HepG2 (cell line): ENCODE results near the gene CD163. TPM values are rescaled to one million over a fixed set of nuclear protein-coding genes. Genes with fewer than 3 reads are reported as not detected.
A peak's percentile ranks its signal among the peaks of the same experiment; 100 is the strongest.

Experiments
- ATF2 ChIP-seq: sonication (generic); formaldehyde crosslinking; IDR thresholded peaks from 2 replicates; pipeline ENCODE4 v1.4.0; 2020; ENCODE audit warnings: missing genetic modification reagents
- CBX2 ChIP-seq, 2 experiments: fragments of 200-600 bp in 1 of 2; sonication (generic); formaldehyde crosslinking in 1 of 2; IDR thresholded peaks; 2 replicates each; pipeline versions ENCODE4 v1.7.0 to v1.8.1; 2018 to 2022; ENCODE audit warnings: low read depth in 2 of 2, low read length in 1 of 2, mild to moderate bottlenecking in 1 of 2, missing genetic modification reagents in 1 of 2
- ETV6 ChIP-seq: sonication (generic); formaldehyde crosslinking; conservative IDR thresholded peaks from 2 replicates; pipeline ENCODE4 v1.4.0; 2020; ENCODE audit warnings: missing genetic modification reagents
- FOSL2 ChIP-seq: sonication (generic); formaldehyde crosslinking; IDR thresholded peaks from 2 replicates; pipeline ENCODE4 v1.4.0; 2020; ENCODE audit warnings: missing genetic modification reagents
- FOXP1 ChIP-seq, 2 experiments: fragments of 450-650 bp in 1 of 2; IDR thresholded peaks; 2 replicates each; pipeline ENCODE4 v1.6.1; 2017 to 2018; ENCODE audit warnings: antibody characterized with exemption in 1 of 2
- GATAD2A ChIP-seq: IDR thresholded peaks from 2 replicates; pipeline ENCODE4 v1.6.1; 2016
- MIER2 ChIP-seq: IDR thresholded peaks from 2 replicates; pipeline ENCODE4 v1.6.1; 2016; ENCODE audit warnings: missing biosample characterization, missing genetic modification reagents
- NFE2L2 ChIP-seq: fragments of 150-350 bp; IDR thresholded peaks from 2 replicates; pipeline ENCODE4 v1.6.1; 2014; ENCODE audit warnings: low read length
- RARA ChIP-seq: IDR thresholded peaks from 2 replicates; pipeline ENCODE4 v1.6.1; 2016; ENCODE audit warnings: missing genetic modification reagents, missing compliant biosample characterization
- RBM39 ChIP-seq: fragments of 200-400 bp; formaldehyde crosslinking; IDR thresholded peaks from one replicate; pipeline ENCODE4 v1.6.1; 2018; ENCODE audit warnings: antibody characterized with exemption, mild to moderate bottlenecking, low read depth, low read length; ENCODE audit not compliant: poor library complexity, severe bottlenecking
- RXRA ChIP-seq: sonication (generic); formaldehyde crosslinking; IDR thresholded peaks from 2 replicates; pipeline ENCODE4 v1.5.1; 2020; ENCODE audit warnings: missing genetic modification reagents
- YEATS2 ChIP-seq: sonication (generic); formaldehyde crosslinking; IDR thresholded peaks from 2 replicates; pipeline ENCODE4 v1.4.0; 2020; ENCODE audit warnings: missing genetic modification reagents, borderline replicate concordance
- YY1 ChIP-seq: IDR thresholded peaks from 2 replicates; pipeline ENCODE4 v1.6.1; 2011; ENCODE audit warnings: low read length, low read depth, moderate library complexity, mild to moderate bottlenecking; ENCODE audit not compliant: insufficient read depth, insufficient replicate concordance
- ZBTB14 ChIP-seq: sonication (generic); formaldehyde crosslinking; IDR thresholded peaks from 2 replicates; pipeline ENCODE4 v1.4.0; 2020; ENCODE audit warnings: missing genetic modification reagents
- ZNF234 ChIP-seq: sonication (generic); formaldehyde crosslinking; conservative IDR thresholded peaks from 2 replicates; pipeline ENCODE4 v1.5.1; 2020; ENCODE audit warnings: mild to moderate bottlenecking, missing genetic modification reagents
- ZNF326 ChIP-seq: sonication (generic); formaldehyde crosslinking; IDR thresholded peaks from 2 replicates; pipeline ENCODE4 v1.4.0; 2020; ENCODE audit warnings: missing genetic modification reagents, borderline replicate concordance
- ZNF432 ChIP-seq: sonication (generic); formaldehyde crosslinking; IDR thresholded peaks from 2 replicates; pipeline ENCODE4 v1.5.0; 2020; ENCODE audit warnings: missing genetic modification reagents, mild to moderate bottlenecking, borderline replicate concordance
- ZNF550 ChIP-seq: sonication (generic); formaldehyde crosslinking; IDR thresholded peaks from 2 replicates; pipeline ENCODE4 v1.4.0; 2020; ENCODE audit warnings: mild to moderate bottlenecking, missing genetic modification reagents, borderline replicate concordance
- ZNF609 ChIP-seq: sonication (generic); formaldehyde crosslinking; IDR thresholded peaks from 2 replicates; pipeline ENCODE4 v1.4.0; 2020; ENCODE audit warnings: mild to moderate bottlenecking, missing genetic modification reagents, borderline replicate concordance
- ZNF644 ChIP-seq: IDR thresholded peaks from 2 replicates; pipeline ENCODE4 v1.6.1; 2016; ENCODE audit warnings: low read depth
- ZNF770 ChIP-seq: sonication (generic); formaldehyde crosslinking; IDR thresholded peaks from 2 replicates; pipeline ENCODE4 v1.5.0; 2020; ENCODE audit warnings: mild to moderate bottlenecking, missing genetic modification reagents
- ZNF841 ChIP-seq: sonication (generic); formaldehyde crosslinking; IDR thresholded peaks from 2 replicates; pipeline ENCODE4 v1.8.1; 2023; ENCODE audit warnings: missing genetic modification reagents, borderline replicate concordance
- polyA plus RNA-seq, 8 experiments: library from polyadenylated mRNA; depleted of rRNA in 3 of 8; stranded (reverse) in 7 of 8; unstranded in 1 of 8; fragments of >200 nt; fragmentation: Illumina TruSeq in 4 of 8; extraction: Trizol in 4 of 8; gene quantifications; 2 replicates each; pipeline versions ENCODE4 v1.2.1 to v1.2.3, GENCODE V29; 2011 to 2016; ENCODE audit warnings: low read depth in 4 of 8, missing spikeins in 1 of 8, mixed read lengths in 1 of 8; ENCODE audit not compliant: insufficient read depth in 1 of 8
- total RNA-seq, 5 experiments: library from RNA; depleted of rRNA; stranded (reverse); fragments of >200 nt; fragmentation: Illumina TruSeq; extraction: Trizol; gene quantifications; 2 replicates each; pipeline ENCODE4 v1.2.3, GENCODE V29; 2016; ENCODE audit warnings: low read depth in 1 of 5

The CD163 gene
- total and polyA plus RNA-seq, 2 of the 13 experiments (the other 11 are each of a cell fraction or from before 2014, with no cell fraction given): not detected

GRCh38 chr12:7512553-7512952 lies 9.0 kb upstream of the CD163 start (continued):
- TF ChIP-seq ATF2 (CRISPR knock-in tag) (no peak), ZNF326 (CRISPR knock-in tag) (no peak), RXRA (CRISPR knock-in tag) (no peak), ZNF550 (CRISPR knock-in tag) (no peak), ETV6 (CRISPR knock-in tag) (no peak), ZBTB14 (CRISPR knock-in tag) (no peak), GATAD2A (CRISPR knock-in tag) (peak; percentile 27; the same call in 1 of the 2 replicates), YEATS2 (no peak), ZNF770 (CRISPR knock-in tag) (no peak), ZNF841 (no peak), MIER2 (CRISPR knock-in tag) (peak; percentile 68; the same call in 1 of the 2 replicates), ZNF644 (CRISPR knock-in tag) (peak; percentile 69; the same call in 1 of the 2 replicates), YY1 (no peak), ZNF234 (no peak), ZNF432 (CRISPR knock-in tag) (no peak), ZNF609 (CRISPR knock-in tag) (no peak), CBX2 (IDR thresholded peaks at IDR 0.05; ENCODE audit: low read depth, low read length) (no peak), CBX2 (CRISPR knock-in tag; IDR thresholded peaks at IDR 0.05; ENCODE audit: low read depth) (no peak), FOXP1 (IDR thresholded peaks at IDR 0.05) (no peak), FOXP1 (CRISPR knock-in tag; IDR thresholded peaks at IDR 0.05) (no peak), FOSL2 (peak; percentile 93), RARA (CRISPR knock-in tag) (no peak), RBM39 (no peak), NFE2L2 (peak; percentile 17; the same call in 1 of the 2 replicates)
